HG03460 (cell line): ENCODE data around the gene ATRNL1.
"Not testable (repeated sequence)": the region's sequence is repeated elsewhere in the genome, so short reads cannot be mapped to it uniquely, and the experiment has no call there.

Experiments
- ATAC-seq: cut with Tn5 transposase; IDR thresholded peaks from one replicate; pipeline ENCODE4 v1.9.1; 2021; ENCODE audit not compliant: unreplicated experiment

ATRNL1 gene

GRCh38 chr10:115405838-115406237, 312.7 kb downstream of the ATRNL1 start:
- not testable (repeated sequence) for ATAC-seq

GRCh38 chr10:115409347-115409746, 316.2 kb downstream of the ATRNL1 start:
- ATAC-seq, result no peak

- ATAC-seq, result peak; percentile 98
Measured at GRCh38 chr10:115417585-115418265, 324.6 kb downstream of the ATRNL1 start.

- ATAC-seq, result no peak
Measured at GRCh38 chr10:115422624-115423023, 329.5 kb downstream of the ATRNL1 start.

GRCh38 chr10:115427611-115428010, 334.4 kb downstream of the ATRNL1 start:
- no peak for ATAC-seq

- ATAC-seq, result no peak
Measured at GRCh38 chr10:115432188-115432819, 339.1 kb downstream of the ATRNL1 start.

- ATAC-seq, result no peak
Measured at GRCh38 chr10:115436999-115437398, 343.8 kb downstream of the ATRNL1 start.

GRCh38 chr10:115441907-115442545, 348.9 kb downstream of the ATRNL1 start:
- ATAC-seq, result no peak

- no peak for ATAC-seq
Measured at GRCh38 chr10:115456812-115457211, 363.6 kb downstream of the ATRNL1 start.

GRCh38 chr10:115483294-115483693, 390.1 kb downstream of the ATRNL1 start:
- no peak for ATAC-seq

GRCh38 chr10:115491526-115492140, 398.5 kb downstream of the ATRNL1 start:
- ATAC-seq, result no peak

- ATAC-seq, result no peak
Measured at GRCh38 chr10:115503546-115503945, 410.4 kb downstream of the ATRNL1 start.

- no peak for ATAC-seq
Measured at GRCh38 chr10:115514895-115515294, 421.7 kb downstream of the ATRNL1 start.

- ATAC-seq, result no peak
Measured at GRCh38 chr10:115525141-115525540, 432.0 kb downstream of the ATRNL1 start.

GRCh38 chr10:115527682-115528081, 434.5 kb downstream of the ATRNL1 start:
- not testable (repeated sequence) for ATAC-seq

- ATAC-seq, result not testable (repeated sequence)
Measured at GRCh38 chr10:115536401-115536800, 443.2 kb downstream of the ATRNL1 start.

- no peak for ATAC-seq
Measured at GRCh38 chr10:115539142-115539762, 446.1 kb downstream of the ATRNL1 start.

GRCh38 chr10:115555887-115556402, 462.8 kb downstream of the ATRNL1 start:
- ATAC-seq, result no peak

GRCh38 chr10:115558252-115558651, 465.1 kb downstream of the ATRNL1 start:
- no peak for ATAC-seq

- no peak for ATAC-seq
Measured at GRCh38 chr10:115566867-115567266, 473.7 kb downstream of the ATRNL1 start.
